Mesothelial cell of epicardium (in vitro differentiated cells): ENCODE results near the gene IGF2R. TPM values are rescaled to one million over a fixed set of nuclear protein-coding genes. Genes with fewer than 3 reads are reported as not detected.

ENCODE experiments used
- DNase-seq, 2 experiments: peaks; one replicate each; pipeline ENCODE4 v3.0.0; 2021; ENCODE audit warnings: low spot score in 2 of 2; ENCODE audit not compliant: unreplicated experiment in 2 of 2
- H3K27ac Mint-ChIP-seq: 2 replicates; pipeline ENCODE4 v1.8.0; 2021; ENCODE audit warnings: mixed read lengths
- H3K27me3 Mint-ChIP-seq: 2 replicates; pipeline ENCODE4 v1.8.0; 2021; ENCODE audit warnings: low read depth, mixed read lengths
- H3K36me3 Mint-ChIP-seq: 2 replicates; pipeline ENCODE4 v1.8.0; 2021; ENCODE audit warnings: mixed read lengths
- H3K4me1 Mint-ChIP-seq: 2 replicates; pipeline ENCODE4 v1.8.0; 2021; ENCODE audit warnings: mixed read lengths
- H3K4me3 Mint-ChIP-seq: 2 replicates; pipeline ENCODE4 v1.8.0; 2021; ENCODE audit warnings: mild to moderate bottlenecking, moderate library complexity, mixed read lengths
- H3K9me3 Mint-ChIP-seq: 2 replicates; pipeline ENCODE4 v1.8.0; 2021; ENCODE audit warnings: mixed read lengths
- CTCF ChIP-seq: fragments of 200-600 bp; sonication (generic); IDR thresholded peaks from one replicate; pipeline ENCODE4 v1.5.0; 2021; ENCODE audit warnings: antibody characterized with exemption; ENCODE audit not compliant: unreplicated experiment
- total RNA-seq: library from RNA; stranded (reverse); gene quantifications from 3 replicates; pipeline ENCODE4 v1.2.1, GENCODE V29; 2021

The IGF2R gene
- total RNA-seq, 1 donor from 2014 or later, result 112 TPM

GRCh38 chr6:160069050-160069454, 100.2 kb downstream of the IGF2R start:
- peaks cover 59% of the 10 kb centered on the region for H3K36me3 Mint-ChIP-seq
- no peaks in the 10 kb centered on the region for H3K4me1 Mint-ChIP-seq
- no peak for TF ChIP-seq CTCF
- H3K27ac Mint-ChIP-seq, result no peak overlapping the region
- no peaks in the 10 kb centered on the region for H3K9me3 Mint-ChIP-seq
- H3K27me3 Mint-ChIP-seq, result no peaks in the 10 kb centered on the region
- no peak overlapping the region for H3K4me3 Mint-ChIP-seq
- DNase-seq, result no peak

GRCh38 chr6:160069459-160069858, 100.6 kb downstream of the IGF2R start:
- no peaks in the 10 kb centered on the region for H3K27me3 Mint-ChIP-seq
- H3K9me3 Mint-ChIP-seq, result no peaks in the 10 kb centered on the region
- no peak for TF ChIP-seq CTCF
- no peaks in the 10 kb centered on the region for H3K4me1 Mint-ChIP-seq
- H3K36me3 Mint-ChIP-seq, result peaks cover 55% of the 10 kb centered on the region
- H3K4me3 Mint-ChIP-seq, result no peak overlapping the region
- no peak for DNase-seq
- H3K27ac Mint-ChIP-seq, result no peak overlapping the region

GRCh38 chr6:160070427-160070826, 101.5 kb downstream of the IGF2R start:
- H3K9me3 Mint-ChIP-seq, result no peaks in the 10 kb centered on the region
- H3K4me3 Mint-ChIP-seq, result no peak overlapping the region
- H3K27ac Mint-ChIP-seq, result no peak overlapping the region
- no peak for TF ChIP-seq CTCF
- DNase-seq, result no peak
- H3K27me3 Mint-ChIP-seq, result no peaks in the 10 kb centered on the region
- H3K4me1 Mint-ChIP-seq, result no peaks in the 10 kb centered on the region
- H3K36me3 Mint-ChIP-seq, result peaks cover 51% of the 10 kb centered on the region

GRCh38 chr6:160070831-160071230, 101.9 kb downstream of the IGF2R start:
- Mint-ChIP-seq H3K4me1 (no peaks in the 10 kb centered on the region), H3K9me3 (no peaks in the 10 kb centered on the region), H3K36me3 (peaks cover 52% of the 10 kb centered on the region), H3K27me3 (no peaks in the 10 kb centered on the region), H3K4me3 (no peak overlapping the region), H3K27ac (no peak overlapping the region)
- DNase-seq, result no peak
- no peak for TF ChIP-seq CTCF

- no peak for TF ChIP-seq CTCF
- Mint-ChIP-seq H3K36me3 (peaks cover 55% of the 10 kb centered on the region), H3K27me3 (no peaks in the 10 kb centered on the region), H3K4me1 (no peaks in the 10 kb centered on the region), H3K27ac (no peak overlapping the region), H3K4me3 (no peak overlapping the region), H3K9me3 (no peaks in the 10 kb centered on the region)
- DNase-seq, result no peak
Measured at GRCh38 chr6:160071805-160072690, 103.2 kb downstream of the IGF2R start.
